ENCODE data around the gene NAA15.
"Not testable (repeated sequence)": the region's sequence is repeated elsewhere in the genome, so short reads cannot be mapped to it uniquely, and the experiment has no call there.

GRCh38 chr4:139447078-139447477, 145.8 kb downstream of the NAA15 start:
- not testable (repeated sequence) for TF ChIP-seq EZH2 (IDR thresholded peaks at IDR 0.05; ENCODE audit: insufficient read depth, poor library complexity, severe bottlenecking); EZH2phosphoT487 (IDR thresholded peaks at IDR 0.05; ENCODE audit: insufficient read depth, low read depth)
